Smooth muscle cell (in vitro differentiated cells): ENCODE data around the gene ADH4. TPM values are rescaled to one million over a fixed set of nuclear protein-coding genes. Genes with fewer than 3 reads are reported as not detected.

Experiments used
- DNase-seq: peaks from one replicate; lab custom pipeline; 2025; ENCODE audit not compliant: unreplicated experiment; lab: John Stamatoyannopoulos, UW
- H2AFZ ChIP-seq: fragments of 200-600 bp; sonication (generic); 2 replicates; pipeline ENCODE4 v1.6.0; 2016; ENCODE audit warnings: antibody characterized with exemption, low read depth, mild to moderate bottlenecking
- H3F3A ChIP-seq: fragments of 200-600 bp; sonication (generic); 2 replicates; pipeline ENCODE4 v1.6.0; 2017; ENCODE audit warnings: antibody characterized with exemption, low read depth
- H3K27ac ChIP-seq: fragments of 200-600 bp; sonication (generic); 2 replicates; pipeline ENCODE4 v1.5.1; 2016; ENCODE audit warnings: low read depth, mild to moderate bottlenecking
- H3K27me3 ChIP-seq: fragments of 200-600 bp; sonication (generic); 2 replicates; pipeline ENCODE4 v1.6.1; 2016; ENCODE audit warnings: low read depth, mild to moderate bottlenecking
- H3K36me3 ChIP-seq: fragments of 200-600 bp; sonication (generic); 2 replicates; pipeline ENCODE4 v1.5.1; 2016; ENCODE audit warnings: low read depth
- H3K4me1 ChIP-seq: fragments of 200-600 bp; sonication (generic); 2 replicates; pipeline ENCODE4 v1.5.1; 2016; ENCODE audit warnings: low read depth
- H3K4me2 ChIP-seq: fragments of 200-600 bp; sonication (generic); 2 replicates; pipeline ENCODE4 v1.6.0; 2016; ENCODE audit warnings: mild to moderate bottlenecking
- H3K4me3 ChIP-seq: fragments of 200-600 bp; sonication (generic); 2 replicates; pipeline ENCODE4 v1.5.1; 2016; ENCODE audit warnings: mild to moderate bottlenecking
- H3K79me2 ChIP-seq: fragments of 200-600 bp; sonication (generic); 2 replicates; pipeline ENCODE4 v1.6.0; 2016; ENCODE audit warnings: low read depth, mild to moderate bottlenecking
- H3K9ac ChIP-seq: fragments of 200-600 bp; sonication (generic); 2 replicates; pipeline ENCODE4 v1.6.0; 2016; ENCODE audit warnings: low read depth
- H3K9me3 ChIP-seq: fragments of 200-600 bp; sonication (generic); replicated peaks from 2 replicates; pipeline ENCODE4 v1.5.1; 2016; ENCODE audit warnings: low read depth
- H4K20me1 ChIP-seq: fragments of 200-600 bp; sonication (generic); 2 replicates; pipeline ENCODE4 v1.6.0; 2016; ENCODE audit warnings: low read depth
- CTCF ChIP-seq: fragments of 200-600 bp; sonication (generic); IDR thresholded peaks from 2 replicates; pipeline ENCODE4 v1.5.1; 2017; ENCODE audit warnings: borderline replicate concordance, mild to moderate bottlenecking, antibody characterized with exemption; ENCODE audit not compliant: insufficient read depth, poor library complexity, severe bottlenecking
- WGBS: methylation state at CpG from one replicate; pipeline ENCODE4 v1.1.7; 2016; ENCODE audit warnings: low lambda C conversion rate; 5-methylcytosine and 5-hydroxymethylcytosine counted together
- polyA plus RNA-seq: library from polyadenylated mRNA; unstranded; fragments of >200 nt; fragmentation: Nextera tagmentation; extraction: Ambion mirVana; gene quantifications from 2 replicates; pipeline ENCODE4 v1.2.1, GENCODE V29; 2016
- total RNA-seq: library from RNA; depleted of rRNA; stranded (reverse); fragments of >200 nt; gene quantifications from 2 replicates; pipeline ENCODE4 v1.2.3, GENCODE V29; 2014

The ADH4 gene
- total and polyA plus RNA-seq, 2 experiments from 2014 or later: not detected

GRCh38 chr4:99166544-99166943, 22.4 kb upstream of the ADH4 start:
- Histone ChIP-seq H3K36me3 (no peaks in the 10 kb centered on the region), H3K9me3 (no peaks in the 10 kb centered on the region), H2AFZ (no peak overlapping the region), H3K27me3 (no peaks in the 10 kb centered on the region), H3K4me1 (no peaks in the 10 kb centered on the region), H3K27ac (no peak overlapping the region), H3K79me2 (no peaks in the 10 kb centered on the region), H3K9ac (no peak overlapping the region), H3K4me3 (no peak overlapping the region), H3K4me2 (no peak overlapping the region), H3F3A (no peaks in the 10 kb centered on the region), H4K20me1 (no peaks in the 10 kb centered on the region)
- no peak for TF ChIP-seq CTCF
- no peak for DNase-seq
- WGBS: 47% methylated on average over 2 of the region's 2 CpGs

GRCh38 chr4:99165978-99166377, 21.9 kb upstream of the ADH4 start:
- H3K79me2 ChIP-seq: no peaks in the 10 kb centered on the region
- no peak overlapping the region for H3K4me2 ChIP-seq
- H3K9me3 ChIP-seq: no peaks in the 10 kb centered on the region
- no peaks in the 10 kb centered on the region for H3K36me3 ChIP-seq
- no peak for TF ChIP-seq CTCF
- no peak overlapping the region for H3K27ac ChIP-seq
- H3K4me3 ChIP-seq: no peak overlapping the region
- no peaks in the 10 kb centered on the region for H3K4me1 ChIP-seq
- DNase-seq: no peak
- no peak overlapping the region for H3K9ac ChIP-seq
- H4K20me1 ChIP-seq: no peaks in the 10 kb centered on the region
- H3K27me3 ChIP-seq: no peaks in the 10 kb centered on the region
- no peak overlapping the region for H2AFZ ChIP-seq
- WGBS: 82% methylated on average over 1 of the region's 1 CpG
- H3F3A ChIP-seq: no peaks in the 10 kb centered on the region

- Histone ChIP-seq H3K4me1 (no peaks in the 10 kb centered on the region), H3F3A (no peaks in the 10 kb centered on the region), H3K4me3 (no peak overlapping the region), H3K79me2 (no peaks in the 10 kb centered on the region), H4K20me1 (no peaks in the 10 kb centered on the region), H3K27ac (no peak overlapping the region), H3K4me2 (no peak overlapping the region), H3K9ac (no peak overlapping the region), H2AFZ (no peak overlapping the region), H3K9me3 (no peaks in the 10 kb centered on the region), H3K27me3 (no peaks in the 10 kb centered on the region), H3K36me3 (no peaks in the 10 kb centered on the region)
- no peak for DNase-seq
- TF ChIP-seq CTCF: no peak
- 81% methylated on average over 3 of the region's 3 CpGs for WGBS
These were observed 17.4 kb upstream of the ADH4 start for GRCh38 chr4:99161373-99162099.

GRCh38 chr4:99159699-99160098, 15.6 kb upstream of the ADH4 start:
- no peak for DNase-seq
- 68% methylated on average over 1 of the region's 1 CpG for WGBS
- no peaks in the 10 kb centered on the region for H3K27me3 ChIP-seq

More at GRCh38 chr4:99159699-99160098, 15.6 kb upstream of the ADH4 start:
- H3K9ac ChIP-seq: no peak overlapping the region
- H3K27ac ChIP-seq: no peak overlapping the region
- H2AFZ ChIP-seq: no peak overlapping the region
- no peaks in the 10 kb centered on the region for H3K9me3 ChIP-seq
- TF ChIP-seq CTCF: no peak
- H3K36me3 ChIP-seq: no peaks in the 10 kb centered on the region
- H3K4me1 ChIP-seq: no peaks in the 10 kb centered on the region
- H3K79me2 ChIP-seq: no peaks in the 10 kb centered on the region
- no peaks in the 10 kb centered on the region for H4K20me1 ChIP-seq
- no peak overlapping the region for H3K4me2 ChIP-seq
- no peaks in the 10 kb centered on the region for H3F3A ChIP-seq
- no peak overlapping the region for H3K4me3 ChIP-seq
